DND-41 (cell line): Measurements from ENCODE around the gene JCHAIN.
A peak's percentile ranks its signal among the peaks of the same experiment; 100 is the strongest.

Source experiments
- ATAC-seq: fragments of 200-7000 bp; cut with Tn5 transposase; 3 replicates; pipeline ENCODE4 v1.9.1; 2021; ENCODE audit warnings: low read depth; ENCODE audit not compliant: insufficient read depth
- DNase-seq: peaks from one replicate; pipeline ENCODE4 v3.0.0-alpha.2; 2020
- H2AFZ ChIP-seq: 2 replicates; pipeline ENCODE4 v1.6.0; 2012; ENCODE audit warnings: low read depth, low read length
- H3K27ac ChIP-seq: 2 replicates; pipeline ENCODE4 v1.5.1; 2012; ENCODE audit warnings: low read length, inconsistent platforms
- H3K27me3 ChIP-seq: fragments of 200-600 bp; sonication (generic); 2 replicates; pipeline ENCODE4 v1.6.0; 2012; ENCODE audit warnings: low read length, mild to moderate bottlenecking, inconsistent platforms; ENCODE audit not compliant: insufficient read depth, poor library complexity
- H3K36me3 ChIP-seq: 2 replicates; pipeline ENCODE4 v1.5.1; 2012; ENCODE audit warnings: low read length, inconsistent platforms; ENCODE audit not compliant: insufficient read depth
- H3K4me1 ChIP-seq: 2 replicates; pipeline ENCODE4 v1.5.1; 2012; ENCODE audit warnings: mild to moderate bottlenecking, low read length; ENCODE audit not compliant: insufficient read depth
- H3K4me2 ChIP-seq: 2 replicates; pipeline ENCODE4 v1.6.0; 2012; ENCODE audit warnings: mild to moderate bottlenecking, moderate library complexity, low read length, inconsistent platforms; ENCODE audit not compliant: insufficient read depth
- H3K4me3 ChIP-seq, 2 experiments: fragments of 200-600 bp in 1 of 2; shearing (Covaris generic) in 1 of 2; 2 replicates each; pipeline ENCODE4 v1.5.1; 2012 to 2016; ENCODE audit warnings: inconsistent platforms in 2 of 2, low read length in 2 of 2, mild to moderate bottlenecking in 2 of 2, low read depth in 1 of 2, moderate library complexity in 1 of 2
- H3K79me2 ChIP-seq: 2 replicates; pipeline ENCODE4 v1.6.0; 2012; ENCODE audit warnings: low read length, inconsistent platforms; ENCODE audit not compliant: insufficient read depth
- H3K9ac ChIP-seq: 2 replicates; pipeline ENCODE4 v1.6.0; 2012; ENCODE audit warnings: low read depth, mild to moderate bottlenecking, inconsistent platforms, low read length, moderate library complexity
- H3K9me3 ChIP-seq: 2 replicates; pipeline ENCODE4 v1.5.1; 2012; ENCODE audit warnings: low read length, moderate library complexity, mild to moderate bottlenecking, inconsistent platforms; ENCODE audit not compliant: insufficient read depth, severe bottlenecking
- H4K20me1 ChIP-seq: 2 replicates; pipeline ENCODE4 v1.6.0; 2012; ENCODE audit warnings: low read length; ENCODE audit not compliant: insufficient read depth
- CTCF ChIP-seq: IDR thresholded peaks from 2 replicates; pipeline ENCODE4 v1.5.1; 2012; ENCODE audit warnings: borderline replicate concordance, low read length, moderate library complexity, mild to moderate bottlenecking; ENCODE audit not compliant: poor library complexity, severe bottlenecking; ENCODE audit errors: extremely low read depth
- EZH2 ChIP-seq: IDR thresholded peaks from 3 replicates; pipeline ENCODE4 v1.6.1; 2012; ENCODE audit warnings: borderline replicate concordance, low read depth, mild to moderate bottlenecking, moderate library complexity, low read length, inconsistent platforms; ENCODE audit not compliant: severe bottlenecking

JCHAIN gene

GRCh38 chr4:70678383-70678999, 12.2 kb upstream of the JCHAIN start:
- peaks cover 15% of the 10 kb centered on the region for H3K79me2 ChIP-seq
- H3K4me2 ChIP-seq = peak overlapping the region; percentile 62
- DNase-seq (peak; percentile 74), ATAC-seq (peak; percentile 67)
- no peaks in the 10 kb centered on the region for H3K27me3 ChIP-seq
- H3K9ac ChIP-seq = peak overlapping the region; percentile 65
- H3K9me3 ChIP-seq = no peaks in the 10 kb centered on the region
- H3K4me1 ChIP-seq = peaks cover 90% of the 10 kb centered on the region
- H2AFZ ChIP-seq = no peak overlapping the region
- H4K20me1 ChIP-seq = no peaks in the 10 kb centered on the region
- peak overlapping the region; percentile 97 for H3K27ac ChIP-seq
- peak overlapping the region in 1 of 2 experiments; percentile 48; a peak in 2 of 4 replicates for H3K4me3 ChIP-seq
- TF ChIP-seq CTCF (no peak), EZH2 (no peak)
- peaks cover 5% of the 10 kb centered on the region; the same call in 1 of the 2 replicates for H3K36me3 ChIP-seq

- peak overlapping the region; percentile 97 for H3K27ac ChIP-seq
- H3K4me1 ChIP-seq = peaks cover 94% of the 10 kb centered on the region
Measured at GRCh38 chr4:70676554-70677090, 10.3 kb upstream of the JCHAIN start.

GRCh38 chr4:70674731-70675130, 8.4 kb upstream of the JCHAIN start:
- TF ChIP-seq EZH2 (no peak), CTCF (no peak)
- H4K20me1 ChIP-seq = no peaks in the 10 kb centered on the region
- no peak overlapping the region for H3K4me3 ChIP-seq
- H3K4me1 ChIP-seq = peaks cover 75% of the 10 kb centered on the region
- no peaks in the 10 kb centered on the region for H3K27me3 ChIP-seq
- ATAC-seq (no peak), DNase-seq (no peak)
- H3K9ac ChIP-seq = no peak overlapping the region
- H3K4me2 ChIP-seq = no peak overlapping the region
- no peaks in the 10 kb centered on the region for H3K9me3 ChIP-seq
- no peak overlapping the region for H2AFZ ChIP-seq
- peaks cover 3% of the 10 kb centered on the region for H3K79me2 ChIP-seq
- H3K36me3 ChIP-seq = no peaks in the 10 kb centered on the region
- H3K27ac ChIP-seq = peak overlapping the region; percentile 97

More at GRCh38 chr4:70676554-70677090, 10.3 kb upstream of the JCHAIN start:
- no peaks in the 10 kb centered on the region for H3K9me3 ChIP-seq
- no peak overlapping the region for H3K4me3 ChIP-seq
- H4K20me1 ChIP-seq = no peaks in the 10 kb centered on the region
- DNase-seq (peak; percentile 89), ATAC-seq (peak; percentile 70)
- H3K79me2 ChIP-seq = peaks cover 12% of the 10 kb centered on the region
- peak overlapping the region; percentile 35 for H3K4me2 ChIP-seq
- no peak overlapping the region for H2AFZ ChIP-seq
- no peaks in the 10 kb centered on the region for H3K27me3 ChIP-seq
- peak overlapping the region; percentile 65 for H3K9ac ChIP-seq
- TF ChIP-seq EZH2 (no peak), CTCF (no peak)
- H3K36me3 ChIP-seq = no peaks in the 10 kb centered on the region
